Measurements from ENCODE around the gene ISY1.
"Not testable (repeated sequence)": the region's sequence is repeated elsewhere in the genome, so short reads cannot be mapped to it uniquely, and the experiment has no call there.

ISY1 gene

DNA sequence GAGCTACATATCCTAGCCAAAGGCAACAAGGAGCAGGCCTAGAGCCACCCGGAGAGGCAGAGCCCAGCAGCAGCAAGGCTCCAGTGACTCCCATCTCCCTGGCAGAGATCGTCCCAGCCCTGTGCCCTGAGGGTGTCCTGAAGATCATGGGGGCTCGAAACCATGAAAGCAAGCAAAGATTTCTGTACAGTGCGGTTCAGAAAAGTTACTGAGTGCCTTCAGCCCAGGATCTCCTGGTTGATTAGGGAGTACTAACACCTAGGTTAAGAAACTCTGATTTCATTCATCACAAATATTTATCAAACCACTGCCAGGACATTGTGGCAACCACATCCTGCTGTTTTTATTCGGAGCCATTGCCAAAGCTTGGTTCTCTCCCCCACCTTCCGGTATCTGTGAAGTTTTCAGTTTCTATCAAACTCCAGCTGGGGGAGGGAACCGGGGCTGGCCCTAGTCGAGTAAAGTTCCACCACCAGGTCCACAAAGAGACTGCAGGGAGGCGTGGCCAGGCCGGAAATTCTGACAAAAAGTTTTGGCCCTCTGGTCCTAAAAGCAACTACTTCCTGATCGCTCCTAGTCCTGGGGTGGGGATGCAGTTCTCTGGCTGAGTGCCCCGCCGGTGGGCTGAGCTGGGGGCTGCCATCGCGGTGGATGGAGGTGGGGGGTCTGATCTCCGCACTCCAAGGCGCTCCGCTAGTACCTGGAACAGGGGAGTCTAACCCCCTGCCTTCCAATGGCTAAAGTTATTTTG, 40.4 kb downstream of the ISY1 start:
- Histone ChIP-seq H3K36me3 (ENCODE audit: insufficient read depth, low read length) (no peaks in the 10 kb centered on the region; the same call in 1 of the 2 replicates), H3K9me3 (ENCODE audit: control insufficient read depth, insufficient read depth, low read length) (no peaks in the 10 kb centered on the region), H3K9ac (ENCODE audit: low read depth, low read length) (peak overlapping the region; percentile 80), H3K4me1 (ENCODE audit: insufficient read depth, low read length) (peaks cover 31% of the 10 kb centered on the region)

DNA sequence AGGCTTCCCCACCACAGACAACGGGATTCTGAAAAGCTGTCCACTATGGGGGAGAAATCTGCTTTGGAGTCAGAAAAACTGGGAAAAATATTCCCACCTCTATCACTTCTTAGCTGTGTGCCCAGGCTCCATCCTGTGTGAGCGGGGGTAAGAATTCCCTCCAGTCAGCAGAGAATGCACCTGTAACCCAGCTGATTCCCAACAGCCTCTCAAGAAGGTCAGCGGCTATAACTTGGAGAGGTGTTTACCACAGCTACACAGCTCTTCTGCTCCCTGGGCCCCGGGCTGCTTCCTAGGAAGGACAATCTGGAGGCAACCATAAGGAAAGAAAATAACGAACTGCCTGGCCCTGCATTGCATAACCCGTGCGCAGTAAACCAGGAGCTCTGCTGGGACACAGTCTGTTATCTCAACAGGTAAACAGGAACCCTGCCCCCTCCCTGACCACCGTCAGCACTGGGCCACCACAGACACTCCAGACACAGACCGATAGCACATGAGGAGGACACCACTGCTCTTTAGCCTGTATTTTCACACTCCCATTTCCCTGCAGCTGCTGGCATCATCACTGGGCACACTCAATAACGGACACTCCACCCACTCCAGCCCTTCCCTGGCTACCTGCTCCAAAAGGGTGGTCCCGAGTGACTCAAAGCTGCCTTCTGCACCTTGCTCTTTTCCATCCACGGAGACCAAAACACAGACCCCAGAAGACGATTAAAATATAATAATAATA, 41.3 kb downstream of the ISY1 start:
- H3K36me3 ChIP-seq (ENCODE audit: insufficient read depth, low read length) = no peaks in the 10 kb centered on the region; the same call in 1 of the 2 replicates
- H3K4me1 ChIP-seq (ENCODE audit: insufficient read depth, low read length) = peaks cover 35% of the 10 kb centered on the region
- peak overlapping the region; percentile 80 for H3K9ac ChIP-seq (ENCODE audit: low read depth, low read length)
- no peaks in the 10 kb centered on the region for H3K9me3 ChIP-seq (ENCODE audit: control insufficient read depth, insufficient read depth, low read length)

DNA sequence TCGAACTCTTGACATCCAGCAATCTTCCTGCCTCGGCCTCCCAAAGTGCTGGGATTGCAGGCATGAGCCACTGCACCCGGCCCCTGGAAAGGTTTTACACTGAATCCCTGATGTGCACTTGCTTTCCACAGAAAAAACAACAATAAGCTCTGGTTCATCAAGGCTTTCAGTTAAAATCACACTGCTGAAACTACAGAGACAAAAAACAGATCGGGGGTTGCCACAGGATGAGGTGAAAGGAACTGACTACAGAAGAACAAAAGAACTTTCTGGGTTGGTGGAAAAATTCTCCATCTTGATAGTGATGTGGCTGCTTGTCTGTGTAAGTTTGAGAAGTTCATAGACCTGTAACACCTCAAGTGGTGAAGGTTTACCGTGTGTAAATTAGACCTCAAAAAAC, 42.1 kb downstream of the ISY1 start:
- H3K9me3 ChIP-seq (ENCODE audit: control insufficient read depth, insufficient read depth, low read length) = no peaks in the 10 kb centered on the region
- no peak overlapping the region for H3K9ac ChIP-seq (ENCODE audit: low read depth, low read length)
- H3K4me1 ChIP-seq (ENCODE audit: insufficient read depth, low read length) = peaks cover 39% of the 10 kb centered on the region
- no peaks in the 10 kb centered on the region; the same call in 1 of the 2 replicates for H3K36me3 ChIP-seq (ENCODE audit: insufficient read depth, low read length)

DNA sequence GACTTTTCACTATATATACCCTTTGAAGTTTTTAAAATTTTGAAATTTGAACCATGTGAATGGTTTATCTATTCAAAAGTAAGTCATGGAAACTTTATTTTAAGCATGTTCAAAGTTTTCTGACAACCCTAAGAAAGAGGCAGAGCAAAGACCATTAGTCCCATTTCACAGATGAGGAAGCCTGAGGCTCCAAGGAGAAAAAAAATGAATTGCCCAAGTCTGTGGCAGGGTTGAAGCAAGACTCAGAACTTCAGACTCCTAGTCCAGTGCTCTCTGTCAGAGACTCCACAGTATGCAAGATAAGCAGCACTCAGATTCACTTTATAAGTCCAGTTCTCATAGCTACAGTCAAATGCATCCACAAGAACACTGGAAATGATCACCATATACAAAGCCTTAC, 43.7 kb downstream of the ISY1 start:
- Histone ChIP-seq H3K36me3 (ENCODE audit: insufficient read depth, low read length) (no peaks in the 10 kb centered on the region; the same call in 1 of the 2 replicates), H3K9ac (ENCODE audit: low read depth, low read length) (no peak overlapping the region), H3K4me1 (ENCODE audit: insufficient read depth, low read length) (peaks cover 39% of the 10 kb centered on the region), H3K9me3 (ENCODE audit: control insufficient read depth, insufficient read depth, low read length) (no peaks in the 10 kb centered on the region)

DNA sequence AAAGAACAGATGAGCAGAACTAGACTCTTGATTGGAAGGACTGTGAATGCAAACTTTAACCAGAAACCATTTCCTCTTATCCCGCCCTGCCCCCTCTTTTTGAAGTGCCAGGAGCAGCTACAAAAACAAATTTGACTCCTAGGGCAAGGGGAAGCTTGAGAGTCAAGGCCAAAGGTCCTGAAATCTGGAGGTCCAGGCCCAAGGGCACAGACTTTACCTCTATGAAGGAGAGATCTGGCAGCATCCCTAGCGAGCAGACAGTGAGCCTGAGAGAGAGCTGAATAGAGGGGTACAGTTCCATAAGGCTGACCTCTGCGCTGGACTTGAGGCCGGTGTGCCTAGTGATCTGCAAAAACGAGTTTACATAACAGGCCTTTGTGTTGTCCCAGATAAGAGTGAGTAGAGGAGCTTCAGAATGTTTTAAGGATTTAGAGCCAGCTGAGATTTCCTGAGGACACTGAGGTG, 44.3 kb downstream of the ISY1 start:
- no peaks in the 10 kb centered on the region for H3K9me3 ChIP-seq (ENCODE audit: control insufficient read depth, insufficient read depth, low read length)
- H3K36me3 ChIP-seq (ENCODE audit: insufficient read depth, low read length) = no peaks in the 10 kb centered on the region; the same call in 1 of the 2 replicates
- no peak overlapping the region for H3K9ac ChIP-seq (ENCODE audit: low read depth, low read length)
- H3K4me1 ChIP-seq (ENCODE audit: insufficient read depth, low read length) = peaks cover 39% of the 10 kb centered on the region

DNA sequence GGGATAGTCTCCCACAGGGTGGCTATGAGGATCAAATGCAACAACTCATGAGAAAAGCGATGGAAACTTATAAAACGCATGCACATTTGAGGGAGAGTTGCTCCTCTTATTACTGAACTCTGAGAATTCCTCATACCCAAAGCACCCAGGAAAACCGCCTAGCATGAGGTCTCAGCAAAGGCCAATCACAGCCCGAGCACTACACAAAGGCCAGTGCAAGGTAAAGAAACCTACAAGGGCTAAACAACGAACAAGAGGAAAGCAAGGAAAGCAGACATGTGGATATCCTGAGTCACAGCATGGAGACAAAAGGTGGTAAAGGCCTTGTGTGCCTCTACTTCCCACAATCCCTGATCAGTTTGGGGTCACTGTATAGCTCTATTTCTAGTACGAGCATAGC, 46.4 kb downstream of the ISY1 start:
- Histone ChIP-seq H3K9ac (ENCODE audit: low read depth, low read length) (no peak overlapping the region), H3K36me3 (ENCODE audit: insufficient read depth, low read length) (no peaks in the 10 kb centered on the region; the same call in 1 of the 2 replicates), H3K4me1 (ENCODE audit: insufficient read depth, low read length) (peaks cover 33% of the 10 kb centered on the region), H3K9me3 (ENCODE audit: control insufficient read depth, insufficient read depth, low read length) (no peaks in the 10 kb centered on the region)

DNA sequence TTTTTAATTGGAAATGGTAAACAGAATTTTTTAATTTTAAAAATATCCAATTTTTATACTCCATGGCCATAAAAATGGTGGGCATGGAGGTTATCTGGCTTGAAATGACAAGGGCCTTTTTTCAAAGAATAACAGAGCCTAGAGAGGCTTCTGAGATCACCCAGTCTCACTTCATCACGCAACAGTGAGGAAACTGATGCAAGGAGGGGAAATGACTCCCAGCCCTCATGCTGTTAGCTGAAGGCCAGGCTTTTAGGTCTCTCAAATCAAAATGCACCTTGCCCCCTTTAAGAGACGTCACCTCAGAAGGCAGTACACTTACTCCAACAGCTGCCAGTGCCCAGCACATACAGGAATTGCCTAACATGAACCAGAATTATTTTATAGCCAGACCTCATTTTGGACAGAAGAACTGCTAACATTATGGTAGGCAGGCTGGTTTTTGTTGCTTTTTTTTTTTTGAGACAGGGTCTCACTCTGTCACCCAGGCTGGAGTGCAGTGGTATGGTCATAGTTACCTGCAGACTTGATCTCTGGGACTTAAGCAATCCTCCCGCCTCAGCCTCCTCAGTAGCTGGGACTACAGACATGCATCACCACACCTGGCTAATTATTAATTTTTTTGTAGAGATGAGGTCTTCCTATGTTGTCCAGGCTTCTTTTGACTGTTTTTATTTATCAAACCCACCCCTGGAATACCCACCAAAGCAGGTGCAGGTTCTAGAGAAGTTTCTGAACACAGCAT, 48.4 kb downstream of the ISY1 start:
- Histone ChIP-seq H3K9me3 (ENCODE audit: control insufficient read depth, insufficient read depth, low read length) (no peaks in the 10 kb centered on the region), H3K4me1 (ENCODE audit: insufficient read depth, low read length) (peaks cover 24% of the 10 kb centered on the region), H3K9ac (ENCODE audit: low read depth, low read length) (no peak overlapping the region; the same call in 1 of the 2 replicates), H3K36me3 (ENCODE audit: insufficient read depth, low read length) (no peaks in the 10 kb centered on the region)

DNA sequence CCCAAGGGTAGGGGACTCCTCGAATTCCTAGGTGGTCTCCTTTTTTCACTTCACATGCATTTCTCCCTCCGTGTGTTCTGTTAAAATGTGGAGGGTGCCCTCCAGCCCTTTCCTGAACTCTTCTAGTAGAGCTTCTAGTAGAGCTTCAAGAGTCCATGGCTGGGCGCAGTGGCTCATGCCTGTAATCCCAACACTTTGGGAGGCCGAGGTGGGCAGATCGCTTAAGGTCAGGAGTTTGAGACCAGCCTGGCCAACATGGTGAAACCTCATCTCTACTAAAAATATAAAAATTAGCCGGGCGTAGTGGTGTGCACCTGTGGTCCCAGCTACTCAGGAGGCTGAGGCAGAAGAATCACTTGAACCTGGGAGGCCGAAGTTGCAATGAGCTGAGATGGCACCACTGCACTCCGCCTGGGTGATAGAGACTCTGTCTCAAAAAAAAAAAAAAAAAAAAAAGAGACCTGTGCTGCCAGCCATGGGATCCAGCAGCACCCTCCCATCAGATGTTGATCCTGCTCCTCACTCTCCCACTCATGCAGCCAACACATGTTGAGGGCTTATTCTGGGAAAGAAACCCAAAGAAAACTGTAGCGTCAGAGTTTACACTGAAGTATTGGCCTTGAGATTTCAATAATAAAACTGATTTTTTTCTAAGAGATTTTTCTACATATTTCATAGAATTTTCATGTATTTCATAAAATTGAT, 49.6 kb downstream of the ISY1 start:
- not testable (repeated sequence) for H3K9me3 ChIP-seq (ENCODE audit: control insufficient read depth, insufficient read depth, low read length); H3K9ac ChIP-seq (ENCODE audit: low read depth, low read length); H3K36me3 ChIP-seq (ENCODE audit: insufficient read depth, low read length)
- H3K4me1 ChIP-seq (ENCODE audit: insufficient read depth, low read length) = peaks cover 14% of the 10 kb centered on the region; the same call in 1 of the 2 replicates

DNA sequence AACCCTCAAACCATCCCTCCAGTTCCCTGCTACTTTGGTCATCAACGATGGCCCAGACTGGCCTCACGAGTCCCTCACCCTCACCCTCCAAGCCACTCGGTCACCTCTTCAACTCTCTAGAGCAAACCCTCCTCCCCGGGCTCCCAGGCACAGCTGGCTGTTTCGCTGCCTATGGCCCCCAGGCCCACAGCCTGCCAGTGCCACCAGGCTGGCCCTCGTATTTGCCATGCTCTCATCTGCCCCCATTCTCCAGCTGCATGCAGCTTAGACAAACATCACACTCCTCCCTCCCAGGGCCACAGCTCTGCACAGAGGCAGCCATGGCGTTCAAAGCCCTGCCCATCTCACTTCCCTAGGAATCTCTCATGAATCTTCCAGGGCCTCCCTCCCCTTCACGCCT, 53.1 kb downstream of the ISY1 start:
- Histone ChIP-seq H3K4me1 (ENCODE audit: insufficient read depth, low read length) (no peaks in the 10 kb centered on the region), H3K36me3 (ENCODE audit: insufficient read depth, low read length) (no peaks in the 10 kb centered on the region), H3K9me3 (ENCODE audit: control insufficient read depth, insufficient read depth, low read length) (no peaks in the 10 kb centered on the region), H3K9ac (ENCODE audit: low read depth, low read length) (no peak overlapping the region)

DNA sequence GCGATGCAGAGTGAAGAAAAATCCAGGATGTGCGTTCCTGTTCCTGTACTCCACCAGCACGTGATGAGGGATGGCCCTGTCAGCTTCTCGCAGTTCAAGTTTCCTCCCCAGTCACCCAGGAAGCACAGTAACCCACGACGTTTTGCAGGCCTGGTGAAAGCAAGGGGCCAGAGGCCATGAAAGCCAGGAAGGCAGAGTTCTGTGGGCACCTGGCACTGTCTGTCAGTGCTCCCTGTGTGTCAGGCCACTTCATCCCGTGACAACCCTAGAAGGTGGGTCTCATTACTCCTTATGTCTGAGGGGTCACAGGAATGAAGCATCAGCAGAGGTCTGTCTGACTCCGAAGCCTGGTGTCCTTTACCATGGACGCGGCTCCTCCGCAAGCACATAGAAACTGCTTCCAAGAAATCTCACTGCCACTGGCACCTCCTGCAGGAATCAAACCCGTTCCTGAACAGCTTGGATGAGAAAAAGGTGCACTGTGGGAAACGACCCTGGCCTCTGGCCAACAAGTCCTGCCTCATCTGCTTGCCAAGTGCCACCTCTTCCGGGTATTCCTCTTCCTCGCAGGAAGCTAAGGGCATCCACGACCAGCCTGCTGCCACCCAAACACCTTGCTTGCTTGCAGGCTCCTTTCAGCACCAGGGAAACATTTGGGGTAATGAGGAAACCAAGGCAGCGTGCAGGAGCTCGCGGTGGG, 53.8 kb downstream of the ISY1 start:
- H3K4me1 ChIP-seq (ENCODE audit: insufficient read depth, low read length) = no peaks in the 10 kb centered on the region
- no peaks in the 10 kb centered on the region for H3K36me3 ChIP-seq (ENCODE audit: insufficient read depth, low read length)
- H3K9ac ChIP-seq (ENCODE audit: low read depth, low read length) = no peak overlapping the region
- no peaks in the 10 kb centered on the region for H3K9me3 ChIP-seq (ENCODE audit: control insufficient read depth, insufficient read depth, low read length)

DNA sequence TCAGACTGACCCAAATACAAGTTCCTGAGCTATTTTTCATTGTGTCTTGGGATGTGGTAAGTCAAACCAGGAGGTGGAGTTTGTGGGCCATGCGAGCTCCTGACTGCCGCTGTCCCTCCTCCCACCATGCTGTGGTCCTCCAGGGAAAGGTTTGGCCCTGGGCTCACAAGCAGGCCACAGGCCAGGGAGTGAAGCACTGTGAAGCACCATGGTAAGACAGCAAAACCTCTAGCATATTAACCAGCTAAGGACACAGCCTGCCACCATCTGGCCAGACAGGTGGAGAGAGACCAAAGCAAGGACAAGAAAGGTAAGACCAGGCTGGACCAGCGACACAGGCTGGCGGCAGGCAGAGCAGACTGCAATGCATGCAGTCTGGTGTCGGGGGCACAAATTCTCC, 54.5 kb downstream of the ISY1 start:
- Histone ChIP-seq H3K36me3 (ENCODE audit: insufficient read depth, low read length) (no peaks in the 10 kb centered on the region), H3K4me1 (ENCODE audit: insufficient read depth, low read length) (no peaks in the 10 kb centered on the region), H3K9me3 (ENCODE audit: control insufficient read depth, insufficient read depth, low read length) (no peaks in the 10 kb centered on the region), H3K9ac (ENCODE audit: low read depth, low read length) (no peak overlapping the region)

DNA sequence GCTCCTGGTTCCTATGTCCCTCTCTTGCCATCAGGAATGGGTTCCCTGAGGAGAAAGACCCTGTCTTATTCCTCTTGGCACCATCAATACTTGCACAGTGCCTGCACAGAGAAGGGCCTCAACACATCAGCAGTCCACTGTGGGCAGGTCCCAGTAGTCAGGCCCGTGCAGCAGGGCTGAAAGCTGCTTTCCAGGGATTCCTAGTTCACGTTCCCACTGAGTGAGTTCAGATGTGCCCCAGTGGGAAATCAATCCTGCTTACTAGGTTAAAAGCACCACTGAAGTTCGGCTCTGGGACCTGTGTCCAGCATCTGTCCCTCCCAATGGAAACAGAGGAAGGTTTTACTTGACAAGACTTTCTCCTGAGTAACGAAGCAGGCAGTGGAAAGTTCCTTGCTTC, 55.0 kb downstream of the ISY1 start:
- Histone ChIP-seq H3K9ac (ENCODE audit: low read depth, low read length) (no peak overlapping the region), H3K36me3 (ENCODE audit: insufficient read depth, low read length) (no peaks in the 10 kb centered on the region), H3K9me3 (ENCODE audit: control insufficient read depth, insufficient read depth, low read length) (no peaks in the 10 kb centered on the region), H3K4me1 (ENCODE audit: insufficient read depth, low read length) (no peaks in the 10 kb centered on the region)

DNA sequence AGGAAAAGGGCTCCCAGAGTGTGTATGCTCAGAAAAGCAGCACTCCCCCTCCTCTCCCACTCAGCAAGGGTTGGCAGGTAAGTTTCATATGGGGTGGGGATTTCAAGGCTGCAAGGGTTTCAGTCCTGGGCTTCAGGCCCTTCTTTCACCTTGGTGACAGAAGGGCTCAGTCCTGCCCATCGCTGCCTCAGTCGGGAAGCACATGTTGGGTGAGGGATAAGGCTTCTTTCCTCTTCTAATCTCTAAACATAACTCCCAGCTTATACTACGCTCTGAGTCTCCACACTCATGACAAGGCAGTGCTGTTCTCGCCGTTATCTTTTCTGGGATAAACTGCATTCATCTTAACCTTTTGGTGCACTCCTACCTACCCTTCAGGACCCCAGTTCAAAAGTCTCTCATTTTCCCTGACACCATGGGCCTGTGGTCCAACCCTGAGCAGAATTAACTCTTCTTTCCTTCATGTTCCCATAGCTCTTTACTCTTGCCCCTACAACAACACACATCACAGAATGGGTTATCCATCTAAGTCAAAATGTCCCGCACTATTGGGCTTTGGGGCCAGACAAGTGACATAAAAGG, 56.3 kb downstream of the ISY1 start:
- H3K9ac ChIP-seq (ENCODE audit: low read depth, low read length) = no peak overlapping the region
- H3K4me1 ChIP-seq (ENCODE audit: insufficient read depth, low read length) = no peaks in the 10 kb centered on the region
- H3K9me3 ChIP-seq (ENCODE audit: control insufficient read depth, insufficient read depth, low read length) = no peaks in the 10 kb centered on the region
- no peaks in the 10 kb centered on the region for H3K36me3 ChIP-seq (ENCODE audit: insufficient read depth, low read length)

Measured in ES-I3 (cell line).